Cardiac muscle cell (in vitro differentiated cells and primary cell): ENCODE measurements around the gene RUNX3. TPM values are rescaled to one million over a fixed set of nuclear protein-coding genes. Genes with fewer than 3 reads are reported as not detected.

ENCODE experiments used
- DNase-seq, 2 donors: peaks; one replicate each; pipeline versions ENCODE4 v3.0.0 to v3.0.0-alpha.2; 2010 to 2017; ENCODE audit warnings: low read depth in 1 of 2, low spot score in 1 of 2
- H3K27ac ChIP-seq: fragments of 200-600 bp; sonication (generic); 2 replicates; pipeline ENCODE4 v1.5.1; 2016
- H3K27me3 ChIP-seq: fragments of 200-600 bp; sonication (generic); 2 replicates; pipeline ENCODE4 v1.6.0; 2016; ENCODE audit warnings: control low read depth
- H3K36me3 ChIP-seq: fragments of 200-600 bp; sonication (generic); 2 replicates; pipeline ENCODE4 v1.5.1; 2016; ENCODE audit warnings: control low read depth
- H3K4me1 ChIP-seq: fragments of 200-600 bp; sonication (generic); 2 replicates; pipeline ENCODE4 v1.8.1; 2017; ENCODE audit warnings: low read depth, mild to moderate bottlenecking, mixed run types
- H3K4me3 ChIP-seq: fragments of 200-600 bp; sonication (generic); 2 replicates; pipeline ENCODE4 v1.5.1; 2016; ENCODE audit warnings: mild to moderate bottlenecking
- H3K9me3 ChIP-seq: fragments of 200-600 bp; sonication (generic); 2 replicates; pipeline ENCODE4 v1.5.1; 2017; ENCODE audit warnings: low read depth, mild to moderate bottlenecking, control low read depth
- CTCF ChIP-seq: IDR thresholded peaks from 2 replicates; pipeline ENCODE4 v1.5.1; 2012; ENCODE audit warnings: low read depth, mild to moderate bottlenecking, low read length
- polyA plus RNA-seq: library from polyadenylated mRNA; unstranded; fragments of >200 nt; fragmentation: Nextera tagmentation; extraction: Ambion mirVana; gene quantifications from 2 replicates; pipeline ENCODE4 v1.2.1, GENCODE V29; 2016
- total RNA-seq: library from RNA; depleted of rRNA; stranded (reverse); fragments of >200 nt; gene quantifications from 2 replicates; pipeline ENCODE4 v1.2.3, GENCODE V29; 2016

RUNX3 gene
- total and polyA plus RNA-seq, 2 experiments from 2014 or later: not detected

- no peak for TF ChIP-seq CTCF
- Histone ChIP-seq H3K4me1 (no peaks in the 10 kb centered on the region), H3K27me3 (no peaks in the 10 kb centered on the region), H3K27ac (no peak overlapping the region), H3K9me3 (no peaks in the 10 kb centered on the region), H3K4me3 (no peak overlapping the region), H3K36me3 (no peaks in the 10 kb centered on the region)
- DNase-seq: no peak
Observed at GRCh38 chr1:24903011-24903461, 27.0 kb downstream of the RUNX3 start.

GRCh38 chr1:24902471-24902891 is 27.6 kb downstream of the RUNX3 start:
- Histone ChIP-seq H3K4me1 (no peaks in the 10 kb centered on the region), H3K36me3 (no peaks in the 10 kb centered on the region), H3K4me3 (no peak overlapping the region), H3K27me3 (no peaks in the 10 kb centered on the region), H3K9me3 (no peaks in the 10 kb centered on the region), H3K27ac (no peak overlapping the region)
- TF ChIP-seq CTCF: no peak
- no peak for DNase-seq

- Histone ChIP-seq H3K4me1 (no peaks in the 10 kb centered on the region), H3K27me3 (no peaks in the 10 kb centered on the region), H3K9me3 (no peaks in the 10 kb centered on the region), H3K4me3 (no peak overlapping the region), H3K36me3 (no peaks in the 10 kb centered on the region), H3K27ac (no peak overlapping the region)
- TF ChIP-seq CTCF: no peak
- DNase-seq: no peak
Observed at GRCh38 chr1:24901791-24902470, 28.1 kb downstream of the RUNX3 start.

GRCh38 chr1:24900985-24901781 is 28.9 kb downstream of the RUNX3 start:
- no peak overlapping the region for H3K27ac ChIP-seq
- DNase-seq: no peak
- TF ChIP-seq CTCF: no peak

GRCh38 chr1:24900486-24900849 is 29.6 kb downstream of the RUNX3 start:
- DNase-seq: no peak
- no peak overlapping the region for H3K4me3 ChIP-seq

More at GRCh38 chr1:24900985-24901781, 28.9 kb downstream of the RUNX3 start:
- Histone ChIP-seq H3K27me3 (no peaks in the 10 kb centered on the region), H3K36me3 (no peaks in the 10 kb centered on the region), H3K4me1 (no peaks in the 10 kb centered on the region), H3K9me3 (no peaks in the 10 kb centered on the region), H3K4me3 (no peak overlapping the region)

More at GRCh38 chr1:24900486-24900849, 29.6 kb downstream of the RUNX3 start:
- H3K27ac ChIP-seq: no peak overlapping the region
- H3K4me1 ChIP-seq: no peaks in the 10 kb centered on the region
- TF ChIP-seq CTCF: no peak
- H3K36me3 ChIP-seq: no peaks in the 10 kb centered on the region
- H3K9me3 ChIP-seq: no peaks in the 10 kb centered on the region
- H3K27me3 ChIP-seq: no peaks in the 10 kb centered on the region
